HG03571 (cell line): ENCODE measurements around the gene FGF3.
"Not testable (repeated sequence)": the region's sequence is repeated elsewhere in the genome, so short reads cannot be mapped to it uniquely, and the experiment has no call there.

Experiments
- ATAC-seq: cut with Tn5 transposase; IDR thresholded peaks from one replicate; pipeline ENCODE4 v1.9.1; 2021; ENCODE audit not compliant: unreplicated experiment

FGF3 gene

DNA sequence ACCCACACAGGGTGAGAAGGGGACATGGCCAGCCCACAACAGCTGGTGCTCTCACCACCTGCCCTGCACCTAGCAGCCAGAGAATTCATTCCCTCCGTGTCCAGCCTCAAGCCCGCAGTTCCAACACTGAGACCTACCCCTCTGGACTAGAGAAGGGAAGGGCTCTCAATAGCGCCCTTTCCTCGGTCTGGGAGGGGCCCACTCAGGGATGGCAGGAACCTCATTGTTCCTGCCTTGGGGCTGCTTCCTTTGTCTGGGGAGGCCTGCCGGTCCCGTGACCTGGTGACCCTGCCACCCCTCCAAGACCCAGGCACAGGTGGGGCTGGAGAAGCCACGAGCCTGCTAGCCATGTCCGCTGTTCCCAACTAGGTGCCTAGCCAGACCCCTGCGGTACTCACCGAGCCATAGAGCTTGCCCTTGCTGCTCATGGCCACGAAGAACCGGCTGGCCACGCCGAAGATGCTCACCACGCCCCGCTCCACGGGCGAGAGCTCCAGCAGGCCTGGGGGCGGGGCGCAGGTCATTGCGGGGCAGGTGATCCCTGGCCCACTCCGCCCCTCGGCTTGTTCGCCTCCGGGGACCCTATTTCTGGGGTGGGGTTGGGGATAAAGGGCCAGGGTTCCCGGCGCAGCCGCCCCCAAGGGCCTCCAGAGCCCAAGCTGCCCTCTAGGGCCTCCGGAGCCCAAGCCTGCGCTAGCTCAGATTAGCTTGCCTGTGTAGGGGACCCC lies 45.4 kb downstream of the FGF3 start:
- no peak for ATAC-seq

DNA sequence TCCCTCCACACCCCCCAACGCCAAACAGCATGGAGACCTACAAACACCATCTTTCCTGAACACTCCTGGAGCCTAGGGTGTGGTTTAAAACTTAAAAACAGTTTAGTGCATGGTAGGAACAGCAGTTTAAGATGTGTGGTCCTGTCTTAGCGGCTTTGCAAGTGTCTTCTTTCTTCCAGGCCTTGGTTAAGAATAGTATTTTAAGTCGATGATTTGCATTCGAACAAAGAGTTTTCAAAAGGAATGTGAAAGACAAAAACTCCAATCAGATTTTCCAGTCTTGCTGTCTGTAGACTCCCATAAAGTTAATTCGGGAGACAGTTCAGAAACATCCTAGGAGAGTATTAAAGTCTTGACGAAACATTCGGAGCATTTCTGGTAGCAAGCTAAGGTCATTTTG lies 47.8 kb downstream of the FGF3 start:
- no peak for ATAC-seq

DNA sequence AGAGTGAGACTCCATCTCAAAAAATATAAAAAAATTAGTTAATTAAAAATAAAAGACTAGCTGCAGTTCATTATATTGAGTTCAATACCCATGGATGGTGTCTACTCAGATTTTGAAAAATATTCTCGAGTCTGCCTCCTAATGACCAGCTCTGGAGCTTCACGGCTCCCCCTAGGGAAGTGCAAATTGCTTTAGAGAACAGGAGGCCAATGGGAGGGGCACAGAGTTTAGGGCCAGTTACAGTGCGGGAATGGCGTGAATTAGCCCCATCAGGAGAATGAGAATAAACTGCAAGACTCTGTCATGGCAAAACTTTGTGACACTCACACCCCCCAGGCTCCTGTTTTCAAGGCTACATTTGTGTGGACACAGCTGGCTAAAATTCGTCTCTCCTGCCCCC lies 48.7 kb downstream of the FGF3 start:
- ATAC-seq: no peak

DNA sequence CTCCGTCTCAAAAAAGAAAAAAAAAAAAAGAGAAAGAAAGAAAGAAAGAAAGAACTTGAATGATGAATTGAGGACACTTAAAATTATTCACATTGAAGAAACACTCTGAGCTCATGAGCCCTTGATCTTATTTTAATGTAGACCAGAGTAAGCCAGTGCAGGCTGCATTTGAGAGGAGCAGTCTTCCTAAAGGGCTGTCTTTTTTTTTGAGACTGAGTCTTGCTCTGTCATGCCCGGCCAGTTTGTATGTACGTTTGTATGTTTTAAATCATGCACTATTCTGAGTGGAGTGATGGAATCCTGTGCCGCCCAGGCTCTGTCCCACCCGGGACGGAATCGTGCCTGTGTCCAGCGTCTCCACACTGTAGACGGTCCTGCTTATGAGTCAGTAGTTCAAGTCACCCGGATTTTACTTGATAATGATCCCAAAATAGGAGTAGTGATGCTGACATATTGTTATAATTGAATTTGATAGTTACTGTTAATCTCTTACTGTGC lies 53.7 kb downstream of the FGF3 start:
- ATAC-seq: no peak

DNA sequence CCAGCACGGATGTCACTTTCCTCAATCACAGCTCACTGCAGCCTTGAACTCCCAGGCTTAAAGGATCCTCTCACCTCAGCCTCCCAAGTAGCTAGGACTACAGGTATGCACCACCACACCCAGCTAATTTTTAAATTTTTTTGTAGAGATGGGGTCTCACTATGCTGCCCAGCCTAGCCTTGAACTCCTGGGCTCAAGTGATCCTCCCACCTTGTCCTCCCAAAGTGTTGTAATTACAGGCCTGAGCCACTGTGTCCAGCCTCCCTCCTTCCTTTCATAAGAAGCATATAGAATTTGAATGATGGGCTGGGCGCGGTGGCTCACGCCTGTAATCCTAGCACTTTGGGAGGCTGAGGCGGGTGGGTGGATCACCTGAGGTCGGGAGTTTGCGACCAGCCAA lies 54.3 kb downstream of the FGF3 start:
- ATAC-seq: not testable (repeated sequence)

DNA sequence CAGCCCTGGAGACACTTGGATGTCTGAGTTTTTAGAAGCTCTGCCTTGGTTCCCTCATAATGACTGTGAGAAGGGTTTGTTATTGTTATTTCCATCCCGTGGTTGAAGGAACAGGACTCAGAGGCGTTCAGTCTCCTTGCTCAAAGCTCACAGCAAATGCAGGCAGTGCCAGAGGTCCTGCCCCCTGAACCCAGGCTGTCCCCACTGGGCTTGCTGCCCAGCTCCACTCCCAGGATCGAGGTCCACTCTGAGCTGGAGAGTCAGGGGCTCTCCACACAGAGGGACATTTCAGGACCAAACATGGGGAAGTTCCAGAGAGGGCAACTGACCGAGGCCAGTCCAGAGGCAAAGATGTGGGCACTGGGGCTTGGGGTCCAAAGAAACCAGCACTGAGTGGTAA lies 58.9 kb downstream of the FGF3 start:
- ATAC-seq: no peak
